Small intestine (tissue), 7 donors: Measurements from ENCODE around the gene RAD51B. TPM values are rescaled to one million over a fixed set of nuclear protein-coding genes. Genes with fewer than 3 reads are reported as not detected.

Experiments used
- DNase-seq, 2 donors: peaks; one replicate each; pipeline versions ENCODE4 v3.0.0 to v3.0.0-alpha.2; 2013
- FAIRE-seq: peaks from 2 replicates; lab custom pipeline; 2012; peaks lifted over from hg19 to GRCh38; lab: Jason Lieb, UNC
- H3K27ac ChIP-seq, 3 donors: one replicate each; pipeline ENCODE4 v1.5.1; 2013; ENCODE audit warnings: low read length in 2 of 3, mild to moderate bottlenecking in 2 of 3, control low read depth in 1 of 3, inconsistent platforms in 1 of 3, low read depth in 1 of 3, moderate library complexity in 1 of 3
- H3K27me3 ChIP-seq, 3 donors: one replicate each; pipeline ENCODE4 v1.6.1; 2013; ENCODE audit warnings: low read length in 3 of 3, inconsistent platforms in 1 of 3; ENCODE audit not compliant: control insufficient read depth in 3 of 3, insufficient read depth in 3 of 3
- H3K36me3 ChIP-seq, 3 donors: one replicate each; pipeline ENCODE4 v1.6.1; 2013; ENCODE audit warnings: low read length in 3 of 3, inconsistent platforms in 1 of 3, low read depth in 1 of 3, mild to moderate bottlenecking in 1 of 3, moderate library complexity in 1 of 3; ENCODE audit not compliant: control insufficient read depth in 3 of 3, insufficient read depth in 2 of 3
- H3K4me1 ChIP-seq, 3 donors: one replicate each; pipeline ENCODE4 v1.6.1; 2013; ENCODE audit warnings: low read length in 2 of 3, inconsistent platforms in 1 of 3, low read depth in 1 of 3, mild to moderate bottlenecking in 1 of 3, moderate library complexity in 1 of 3; ENCODE audit not compliant: control insufficient read depth in 3 of 3, insufficient read depth in 2 of 3
- H3K4me3 ChIP-seq, 3 donors: one replicate each; pipeline ENCODE4 v1.5.1; 2013; ENCODE audit warnings: low read length in 3 of 3, control low read depth in 1 of 3, inconsistent platforms in 1 of 3, low read depth in 1 of 3, mild to moderate bottlenecking in 1 of 3, moderate library complexity in 1 of 3
- H3K9me3 ChIP-seq, 2 donors: one replicate each; pipeline ENCODE4 v1.6.1; 2013; ENCODE audit warnings: low read depth in 1 of 2, low read length in 1 of 2; ENCODE audit not compliant: control insufficient read depth in 2 of 2, insufficient read depth in 1 of 2
- WGBS, 3 donors: extraction: QIAGEN DNeasy Blood & Tissue Kit; methylation state at CpG; one replicate each; pipeline ENCODE4 v1.1.7; 2013; 5-methylcytosine and 5-hydroxymethylcytosine counted together
- polyA plus RNA-seq, 4 donors: library from polyadenylated mRNA; stranded (reverse) in 3 of 4; unstranded in 1 of 4; fragments of 200-250 nt in 3 of 4; fragments of 120-200 nt in 1 of 4; gene quantifications; one replicate each; pipeline versions ENCODE4 v1.2.1 to v1.2.3, GENCODE V29; 2013
- donor health status: healthy with polysubstance abuse.
- donor health status: control.
- donor health status: control.
- donor health status: Bipolar disorder and iron deficiency.
- donor health status: healthy.

RAD51B gene
- polyA plus RNA-seq, 4 donors, result 1.1 to 9.0 (median 4.1) TPM

- no peaks in the 10 kb centered on the region for H3K27me3 ChIP-seq
- H3K4me1 ChIP-seq, result peaks cover 5 to 74% (median 9%) of the 10 kb centered on the region in 3 donors
- WGBS, 3 donors, result 11 to 53% (median 50%) methylated on average over 1 of the region's 1 CpG
- DNase-seq (peak in 1 of 2 donors; percentile 82), FAIRE-seq (peak; percentile 85)
- H3K36me3 ChIP-seq, result no peaks in the 10 kb centered on the region
- no peak overlapping the region for H3K4me3 ChIP-seq
- H3K9me3 ChIP-seq, result no peaks in the 10 kb centered on the region
- peak overlapping the region in 2 of 3 donors; percentile 11 to 78 for H3K27ac ChIP-seq
These were observed 349.0 kb downstream of the RAD51B start for GRCh38 chr14:68168460-68169109.

- Histone ChIP-seq H3K27me3 (no peaks in the 10 kb centered on the region), H3K36me3 (no peaks in the 10 kb centered on the region), H3K4me3 (no peak overlapping the region), H3K9me3 (no peaks in the 10 kb centered on the region), H3K4me1 (peaks cover 4 to 56% (median 5%) of the 10 kb centered on the region in 3 donors), H3K27ac (peak overlapping the region; percentile 14 to 80 (median 14))
- FAIRE-seq, result no peak
- 14 to 55% (median 33%) methylated on average over 3 of the region's 3 CpGs for WGBS, 3 donors
- peak in 1 of 2 donors; percentile 68 for DNase-seq
These were observed 352.6 kb downstream of the RAD51B start for GRCh38 chr14:68172216-68172615.

GRCh38 chr14:68172627-68173026 is 353.0 kb downstream of the RAD51B start:
- WGBS, 3 donors, result 13 to 58% (median 28%) methylated on average over 1 of the region's 1 CpG
- Histone ChIP-seq H3K36me3 (no peaks in the 10 kb centered on the region), H3K4me1 (peaks cover 4 to 52% (median 6%) of the 10 kb centered on the region in 3 donors), H3K27ac (peak overlapping the region in 2 of 3 donors; percentile 65 to 80), H3K9me3 (no peaks in the 10 kb centered on the region), H3K4me3 (no peak overlapping the region), H3K27me3 (no peaks in the 10 kb centered on the region)
- DNase-seq (peak; percentile 85 to 91), FAIRE-seq (peak; percentile 47)

DNA sequence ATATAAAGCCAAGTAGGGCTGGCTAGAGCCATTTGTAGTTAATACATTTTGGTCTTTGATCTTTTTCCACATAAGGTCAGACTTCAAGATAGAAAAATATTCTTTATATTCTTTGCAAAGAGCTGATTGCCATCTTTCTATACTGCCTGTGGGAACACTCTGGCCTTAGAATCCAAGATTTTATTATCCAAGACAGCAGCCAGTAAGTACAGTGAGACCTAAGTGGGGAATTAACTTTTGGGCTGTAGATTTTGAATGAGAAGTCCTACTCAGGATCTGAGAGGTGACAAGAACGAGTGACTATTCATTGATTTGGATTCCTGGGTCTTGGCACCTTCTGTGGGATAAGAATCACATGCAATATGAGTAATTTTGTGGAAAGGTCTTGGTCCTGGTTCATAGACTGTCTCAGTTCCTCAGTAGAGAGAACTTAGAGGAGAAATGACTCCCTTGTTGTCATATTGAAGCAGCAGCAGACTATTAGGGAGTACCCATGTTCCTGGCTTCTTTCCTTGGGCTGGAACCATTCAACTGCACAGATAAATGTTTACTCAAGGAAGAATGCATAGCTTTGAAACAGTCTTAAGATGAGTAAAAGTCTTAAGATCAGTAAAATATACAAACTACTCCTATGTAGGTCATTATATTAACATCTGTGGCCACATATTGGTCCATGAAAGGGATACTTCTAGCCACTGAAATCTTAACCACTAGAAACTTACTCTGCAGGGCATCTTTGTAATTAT is 353.8 kb downstream of the RAD51B start:
- no peaks in the 10 kb centered on the region for H3K27me3 ChIP-seq
- peak overlapping the region; percentile 36 to 80 (median 65) for H3K27ac ChIP-seq
- no peaks in the 10 kb centered on the region for H3K9me3 ChIP-seq
- H3K4me1 ChIP-seq, result peaks cover 4 to 48% (median 10%) of the 10 kb centered on the region in 3 donors
- WGBS, 3 donors, result 35 to 59% (median 36%) methylated on average over 1 of the region's 1 CpG
- no peak overlapping the region for H3K4me3 ChIP-seq
- FAIRE-seq, result no peak
- H3K36me3 ChIP-seq, result no peaks in the 10 kb centered on the region
- DNase-seq, result peak in 1 of 2 donors; percentile 32

DNA sequence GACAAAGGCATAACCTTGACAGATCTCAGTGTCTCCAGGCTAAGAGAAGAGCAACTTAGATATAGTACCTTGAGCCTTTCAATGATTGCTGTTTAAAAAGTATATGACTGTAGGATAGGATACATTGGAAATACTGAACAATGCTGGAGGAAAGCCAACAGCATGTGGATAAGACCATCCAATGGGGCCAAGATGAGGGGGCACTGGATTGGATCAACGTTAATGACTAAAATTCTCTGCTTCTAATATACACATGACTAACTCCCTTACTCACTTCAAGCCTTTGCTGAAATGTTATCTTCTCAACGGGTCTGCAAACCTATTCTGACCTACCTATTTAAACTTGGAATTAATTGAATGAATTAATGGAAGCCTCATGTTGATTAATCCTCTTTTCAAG is 354.9 kb downstream of the RAD51B start:
- DNase-seq (no peak), FAIRE-seq (no peak)
- Histone ChIP-seq H3K27ac (peak overlapping the region in 1 of 3 donors; percentile 80), H3K4me3 (no peak overlapping the region), H3K9me3 (no peaks in the 10 kb centered on the region), H3K27me3 (no peaks in the 10 kb centered on the region), H3K36me3 (no peaks in the 10 kb centered on the region), H3K4me1 (peaks cover 4 to 42% (median 10%) of the 10 kb centered on the region in 3 donors)
- WGBS, 3 donors, result 43 to 66% (median 49%) methylated on average over 2 of the region's 2 CpGs

GRCh38 chr14:68176687-68177086 is 357.1 kb downstream of the RAD51B start:
- Histone ChIP-seq H3K27me3 (no peaks in the 10 kb centered on the region), H3K4me3 (no peak overlapping the region), H3K9me3 (no peaks in the 10 kb centered on the region), H3K27ac (no peak overlapping the region), H3K4me1 (peaks cover 7 to 37% (median 10%) of the 10 kb centered on the region in 3 donors), H3K36me3 (no peaks in the 10 kb centered on the region)
- WGBS, 3 donors, result 91 to 97% (median 97%) methylated on average over 1 of the region's 1 CpG
- DNase-seq, result no peak
- no peak for FAIRE-seq

DNA sequence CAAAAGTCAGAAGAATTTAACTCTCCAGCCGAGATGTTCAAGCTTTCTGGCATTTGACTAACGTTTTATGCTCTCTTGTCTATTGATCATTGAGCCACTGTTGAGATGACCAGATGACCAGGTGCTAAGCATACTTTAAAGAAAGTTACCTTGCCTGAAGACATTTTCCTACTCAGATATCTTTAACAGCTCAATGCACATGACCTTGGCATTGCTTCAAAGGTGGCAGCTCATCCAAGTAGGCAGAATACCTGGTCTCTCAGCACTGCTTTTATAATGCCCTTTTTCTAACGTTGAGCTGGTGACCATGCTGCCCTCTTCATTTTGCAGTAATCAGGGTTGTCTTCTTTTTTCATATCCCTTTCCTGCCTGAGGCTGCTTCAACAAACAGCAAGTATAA is 358.1 kb downstream of the RAD51B start:
- H3K36me3 ChIP-seq, result no peaks in the 10 kb centered on the region
- no peak overlapping the region for H3K27ac ChIP-seq
- no peaks in the 10 kb centered on the region for H3K27me3 ChIP-seq
- H3K4me1 ChIP-seq, result peaks cover 10 to 31% (median 13%) of the 10 kb centered on the region in 3 donors
- DNase-seq (no peak), FAIRE-seq (no peak)
- H3K4me3 ChIP-seq, result no peak overlapping the region
- H3K9me3 ChIP-seq, result no peaks in the 10 kb centered on the region
- WGBS, 3 donors, result 45 to 55% (median 48%) methylated on average over 3 of the region's 3 CpGs

GRCh38 chr14:68178282-68178681 is 358.7 kb downstream of the RAD51B start:
- H3K27ac ChIP-seq, result no peak overlapping the region
- no peaks in the 10 kb centered on the region for H3K27me3 ChIP-seq
- no peaks in the 10 kb centered on the region for H3K9me3 ChIP-seq
- DNase-seq, result no peak
- no peak overlapping the region for H3K4me3 ChIP-seq
- WGBS, 3 donors, result 23 to 72% (median 55%) methylated on average over 2 of the region's 2 CpGs
- FAIRE-seq, result no peak
- H3K4me1 ChIP-seq, result peaks cover 9 to 26% (median 10%) of the 10 kb centered on the region in 3 donors
- H3K36me3 ChIP-seq, result no peaks in the 10 kb centered on the region
